Eye (tissue), 1 donor: ENCODE results near the gene HYCC1.

ENCODE experiments used
- DNase-seq: peaks from one replicate; pipeline ENCODE4 v3.0.0-alpha.2; 2015

HYCC1 gene

DNA sequence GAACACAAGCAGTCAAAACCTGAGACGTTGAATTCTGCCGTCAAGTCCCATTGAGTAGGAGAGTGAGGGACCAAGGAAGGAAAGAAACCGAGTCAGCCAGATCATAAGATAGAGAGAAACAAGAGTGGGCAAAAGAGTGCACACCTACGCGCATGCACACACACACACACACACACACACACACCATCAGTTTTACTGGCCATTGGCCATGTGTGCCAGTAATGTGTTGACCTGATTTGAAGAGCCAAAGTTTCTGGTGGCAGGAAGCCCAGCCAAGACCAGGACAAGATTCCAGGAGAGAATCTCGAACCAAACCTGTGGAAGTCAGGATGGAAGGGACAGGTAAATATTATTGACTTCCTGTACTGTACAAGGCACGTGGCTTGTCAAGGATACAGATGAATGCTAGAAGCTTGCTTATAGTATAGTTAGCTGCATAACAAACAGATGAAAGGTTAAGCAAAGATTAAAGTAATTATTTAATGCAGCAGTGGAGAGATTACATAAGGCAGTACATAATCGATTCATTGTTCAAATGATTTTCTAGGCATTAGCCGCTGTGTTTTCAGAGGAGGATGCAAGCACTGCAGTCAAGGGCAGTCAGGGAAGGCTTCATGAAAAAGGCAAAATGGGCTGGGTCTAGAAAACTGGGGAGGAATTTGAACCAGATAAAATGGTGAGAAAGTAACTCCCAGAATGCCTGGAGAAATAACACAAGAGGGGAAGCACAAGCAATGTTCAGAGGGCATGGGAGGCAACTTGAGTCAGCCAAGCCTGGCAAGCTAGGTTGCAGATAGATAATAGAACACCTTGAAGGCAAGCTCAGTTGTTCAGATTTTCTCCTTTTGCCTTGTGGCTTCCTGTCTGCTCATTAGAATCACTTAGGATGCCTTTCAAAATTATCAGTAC lies 2.7 kb upstream of the HYCC1 start:
- DNase-seq: no peak

DNA sequence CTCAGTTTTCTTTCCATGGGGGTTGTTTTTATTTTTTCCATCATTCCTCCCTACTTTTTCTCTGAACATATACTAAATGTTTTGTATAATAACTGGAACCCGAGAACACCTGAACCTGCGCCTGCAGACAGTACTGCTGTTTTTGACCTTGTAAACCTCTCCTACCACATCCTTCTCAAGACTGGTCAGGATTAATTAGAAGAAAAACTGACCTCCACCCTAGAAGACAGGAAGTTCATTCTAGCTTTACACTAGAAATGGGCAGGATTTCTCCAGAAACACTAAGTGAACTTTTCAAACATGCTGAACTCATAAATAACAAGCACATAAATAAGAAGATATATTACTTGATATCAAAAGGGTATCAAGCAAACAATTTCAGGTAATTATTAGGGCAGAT lies 751 bp upstream of the HYCC1 start:
- DNase-seq: no peak

DNA sequence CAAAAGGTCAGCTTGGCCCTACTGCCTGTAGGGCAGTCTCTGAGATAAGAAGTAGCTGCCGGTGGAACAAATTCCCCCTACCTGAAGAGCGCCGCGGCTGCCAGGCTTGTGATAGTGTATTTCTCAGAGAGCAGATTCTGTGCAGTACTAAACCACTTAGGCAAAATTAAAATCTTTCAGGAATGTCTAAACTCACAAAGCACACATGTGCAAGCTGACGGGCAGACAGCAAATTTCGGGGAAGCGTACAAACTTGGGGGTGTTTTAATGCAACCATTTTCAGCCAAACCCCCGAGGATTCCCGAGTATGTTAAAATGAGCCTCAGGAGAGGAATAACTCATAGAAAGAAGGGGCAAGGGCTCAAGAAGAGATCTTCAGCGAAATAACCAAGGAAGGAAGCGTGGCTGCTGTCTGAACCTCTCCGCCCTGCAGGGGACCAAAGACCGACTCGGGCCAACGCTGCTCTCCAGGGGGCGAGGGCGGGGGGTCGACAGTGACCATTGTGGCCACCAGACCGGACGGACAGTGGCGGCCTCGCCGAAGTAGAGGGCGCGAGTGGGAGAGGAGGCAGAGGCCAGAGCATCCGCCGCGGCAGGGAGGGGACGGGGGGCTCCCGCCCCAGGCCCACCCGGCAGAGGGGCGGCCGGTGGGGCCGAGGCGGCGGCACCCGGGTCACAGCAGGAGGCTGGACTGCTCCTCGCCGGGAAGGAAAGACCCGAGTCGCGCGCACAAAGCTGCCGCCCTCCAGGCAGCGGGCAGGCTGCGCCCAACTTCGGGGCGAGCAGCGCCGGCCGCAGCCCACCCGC lies 819 bp downstream of the HYCC1 start:
- peak; percentile 79 for DNase-seq

DNA sequence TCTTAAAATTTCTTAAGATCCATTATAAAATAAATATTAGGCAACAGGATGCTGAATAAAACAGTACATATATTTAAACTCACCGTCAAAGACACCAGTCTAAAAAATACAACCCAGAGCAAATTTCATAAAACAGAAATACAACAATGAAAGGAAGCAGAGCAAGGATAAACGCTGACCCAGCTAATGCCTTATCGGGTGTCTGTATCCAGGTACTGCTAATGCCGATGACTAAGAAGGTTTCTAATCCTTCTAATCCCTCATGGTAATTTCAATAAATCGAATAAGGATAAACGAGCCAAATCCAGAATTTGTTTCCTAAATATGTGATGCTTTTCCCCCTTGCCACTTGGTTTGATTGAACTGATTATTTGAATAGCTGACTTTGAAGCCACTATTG lies 1.7 kb downstream of the HYCC1 start:
- DNase-seq: no peak

DNA sequence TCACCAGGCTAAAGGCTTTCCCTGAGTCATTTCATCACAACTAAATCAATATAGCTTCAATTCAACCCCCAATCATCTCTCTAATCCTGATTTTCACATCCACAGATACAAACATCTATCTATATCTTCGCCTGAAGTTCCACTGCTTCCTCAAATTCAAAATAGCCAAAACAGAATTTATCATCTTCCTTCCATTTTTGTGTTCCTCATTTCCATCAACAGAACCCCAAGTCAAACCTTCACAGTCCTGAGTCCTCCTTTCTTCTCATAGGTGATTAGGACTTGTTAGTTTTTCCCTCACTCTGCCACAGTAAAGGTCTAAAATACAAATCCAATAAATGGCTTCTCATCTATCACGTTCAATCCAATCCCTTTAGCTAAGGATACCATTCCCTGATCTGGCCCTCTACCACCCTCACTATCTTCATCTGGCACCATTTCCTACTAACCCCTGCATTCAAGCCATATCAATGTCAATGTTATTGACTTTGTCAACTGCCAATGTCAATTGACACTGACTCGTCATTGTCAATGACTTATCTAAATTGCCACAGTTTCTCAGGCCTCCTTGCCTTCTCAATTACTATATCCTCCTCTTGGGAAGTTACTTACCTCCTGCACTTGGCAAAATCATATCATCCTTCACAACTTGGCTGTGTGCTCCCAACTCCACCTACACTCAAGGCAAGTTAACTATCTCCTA lies 2.6 kb downstream of the HYCC1 start:
- DNase-seq: no peak

DNA sequence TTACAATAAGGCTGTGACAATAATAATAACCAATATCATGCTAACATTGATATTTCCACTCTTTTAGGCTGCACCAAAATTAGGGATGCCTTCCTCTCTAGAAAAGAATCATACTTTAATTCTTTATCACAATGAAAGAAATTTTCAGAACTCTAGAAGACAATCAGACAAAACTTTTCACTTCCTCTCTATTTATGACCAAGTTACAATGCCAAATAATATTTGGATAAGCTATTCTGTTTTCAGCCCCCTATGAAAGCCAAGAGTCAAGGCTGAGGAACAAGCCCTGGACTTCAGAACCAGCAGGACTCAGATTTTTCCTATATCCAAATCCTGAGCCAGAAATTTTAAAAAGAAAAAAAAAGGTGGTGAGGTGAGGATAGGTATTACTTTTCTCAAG lies 4.6 kb downstream of the HYCC1 start:
- no peak for DNase-seq

DNA sequence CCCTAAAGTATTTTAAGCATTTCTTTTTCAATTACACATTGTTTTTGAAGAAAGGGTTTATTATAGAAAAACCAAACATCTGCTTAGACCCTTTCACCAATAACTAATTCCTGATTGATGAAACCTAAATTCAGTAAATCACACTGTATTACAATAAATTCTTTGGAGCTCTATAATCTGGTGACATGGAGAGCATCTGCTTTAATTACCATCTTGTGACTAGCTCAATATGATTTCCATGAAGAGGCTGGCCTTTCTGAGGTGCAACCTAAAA lies 9.7 kb downstream of the HYCC1 start:
- no peak for DNase-seq

DNA sequence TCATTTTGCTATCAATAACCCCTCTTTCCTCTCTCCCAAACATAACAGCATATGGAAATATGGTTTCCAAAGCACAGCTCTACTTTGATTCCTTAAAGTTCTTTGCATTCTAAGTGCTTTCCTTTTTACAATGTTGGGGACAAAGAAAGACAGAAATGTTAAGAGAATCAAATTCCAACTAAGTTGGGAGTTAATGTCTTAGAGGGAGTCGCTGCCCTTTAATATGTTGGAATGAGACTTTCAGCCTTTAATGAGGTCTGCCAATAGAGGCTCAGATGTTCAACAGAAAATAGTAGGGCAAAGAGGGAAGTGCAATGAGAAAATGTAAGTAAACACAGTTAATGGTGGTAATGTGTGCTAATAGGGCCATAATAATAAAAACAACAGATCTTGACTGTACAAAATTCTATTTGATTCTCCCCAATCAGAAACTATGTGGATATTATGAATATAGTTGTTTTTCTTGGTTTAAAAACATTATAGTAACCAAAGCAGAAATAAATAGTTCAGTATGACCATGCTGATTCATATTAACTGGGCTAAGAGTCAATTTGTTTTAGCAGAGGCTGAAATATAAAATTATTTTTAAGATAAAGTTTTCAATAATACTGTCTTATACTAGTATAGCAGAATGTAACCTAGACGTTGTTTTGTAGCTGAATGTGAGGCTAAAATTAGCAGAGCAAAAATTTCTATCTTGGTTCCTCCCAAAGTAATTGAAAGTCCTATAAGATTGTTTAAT lies 10.3 kb downstream of the HYCC1 start:
- no peak for DNase-seq

DNA sequence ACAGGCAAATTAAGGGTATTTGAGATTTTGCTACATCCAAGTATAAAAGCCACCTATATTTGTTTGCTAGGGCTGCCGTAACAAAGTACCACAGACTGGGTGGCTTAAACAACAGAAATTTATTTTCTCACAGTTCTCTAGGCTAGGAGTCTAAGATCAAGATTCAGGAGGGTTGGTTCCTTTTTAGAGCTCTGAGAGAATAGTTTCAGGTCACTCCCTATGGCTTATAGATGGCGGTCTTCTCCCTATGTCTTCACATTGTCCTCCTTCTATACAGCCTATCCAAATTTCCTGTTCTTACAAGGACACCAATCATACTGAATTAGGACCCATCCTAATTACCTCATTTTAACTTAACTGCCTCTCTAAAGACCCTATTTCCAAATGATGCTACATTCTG lies 11.2 kb downstream of the HYCC1 start:
- DNase-seq: no peak

DNA sequence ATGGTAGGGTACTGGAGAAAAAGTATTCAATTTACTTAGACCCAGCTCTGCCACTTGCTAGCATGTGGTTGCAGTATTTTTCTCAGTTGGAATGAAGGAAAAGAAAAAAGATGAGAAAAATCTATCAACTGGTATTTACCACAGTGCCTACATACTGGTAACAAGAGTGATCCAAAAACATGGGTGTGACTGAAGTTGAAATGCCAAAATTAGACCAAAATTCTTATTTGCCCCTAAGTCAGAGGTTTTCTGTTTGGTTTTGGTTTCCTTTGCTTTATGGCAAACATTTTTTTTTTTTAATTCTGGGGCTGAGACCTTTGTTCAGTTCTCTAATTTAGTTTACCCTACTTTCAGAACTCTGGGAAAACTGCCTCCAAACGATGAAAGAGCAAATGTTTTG lies 12.3 kb downstream of the HYCC1 start:
- no peak for DNase-seq

DNA sequence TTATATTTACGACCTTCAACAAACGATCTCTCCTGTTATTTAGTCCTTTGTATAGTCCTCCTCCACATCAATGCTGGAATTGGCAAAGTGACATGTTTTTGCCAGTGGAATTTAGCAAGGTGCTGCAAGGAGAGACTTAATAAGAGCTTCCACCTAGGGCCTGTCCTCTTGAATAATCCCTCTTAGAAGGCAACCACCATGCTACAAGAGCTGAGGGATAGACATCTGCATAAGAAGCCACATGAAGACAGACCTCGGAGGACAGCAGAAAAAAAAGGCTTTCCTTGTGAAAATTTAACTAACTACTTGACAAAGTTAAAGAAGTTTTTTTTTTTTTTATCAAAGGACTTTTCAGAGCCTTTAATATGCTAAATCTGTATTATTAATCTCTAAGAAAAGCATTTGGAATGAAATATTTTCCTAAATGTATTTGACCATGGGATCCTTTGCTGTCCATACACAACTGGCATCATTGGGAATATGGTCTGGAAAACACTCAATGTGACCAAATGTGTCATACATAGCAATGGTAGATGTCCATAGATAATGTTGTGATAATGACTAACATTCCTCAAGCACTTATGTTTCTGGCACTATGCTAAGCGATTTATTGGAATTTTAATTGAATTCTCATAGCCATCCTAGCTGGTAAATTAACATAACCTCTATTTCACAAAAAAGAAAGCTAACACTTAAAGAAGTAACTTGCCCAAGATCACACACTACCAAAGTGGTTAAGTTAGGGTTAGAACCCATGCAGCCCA lies 13.2 kb downstream of the HYCC1 start:
- no peak for DNase-seq

DNA sequence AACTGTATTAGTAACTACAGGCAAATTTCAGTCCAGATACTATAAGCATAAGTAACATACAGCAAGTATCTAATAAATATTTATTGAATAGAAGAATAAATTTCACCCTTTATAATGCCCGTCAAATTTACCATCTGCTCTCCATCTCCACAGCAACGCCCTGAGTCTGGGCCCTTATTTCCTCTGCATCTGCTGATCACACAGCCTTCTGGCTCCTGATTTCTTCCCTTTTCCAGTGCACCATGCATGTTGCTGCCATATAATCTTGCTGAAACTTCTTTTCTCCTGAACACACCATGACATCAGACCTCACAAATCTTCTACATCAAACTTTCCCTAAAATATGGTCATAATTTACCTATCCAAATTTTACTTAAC lies 15.4 kb downstream of the HYCC1 start:
- no peak for DNase-seq

DNA sequence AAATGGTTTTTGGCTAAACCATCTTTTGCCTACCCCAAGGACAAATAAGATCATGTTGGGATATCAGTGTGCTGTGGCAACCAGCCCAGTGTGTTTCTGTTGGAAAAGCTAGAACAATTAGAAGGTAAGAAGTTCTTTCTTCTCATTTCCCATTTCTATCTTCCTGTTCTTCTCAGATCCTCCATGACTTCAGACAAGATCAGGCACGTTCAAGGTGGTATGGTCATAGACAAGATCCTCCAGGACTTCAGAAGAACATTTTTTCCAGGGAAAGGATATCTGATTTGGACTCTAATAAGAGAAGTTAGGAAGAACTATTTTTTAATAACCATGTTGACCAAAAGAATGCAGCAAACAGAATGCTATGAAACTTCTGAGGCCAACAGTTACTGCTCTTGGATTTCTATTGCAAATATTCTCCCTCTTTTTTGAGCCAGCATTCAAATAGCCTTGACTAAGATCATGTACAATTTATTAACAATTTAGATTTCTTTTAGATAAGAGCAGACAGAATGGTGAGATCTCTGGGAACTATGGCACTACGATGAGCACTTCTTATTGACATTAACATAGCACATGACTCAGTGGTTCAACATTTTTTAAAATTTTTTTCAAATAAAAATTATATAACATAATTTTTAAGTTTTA lies 15.9 kb downstream of the HYCC1 start:
- no peak for DNase-seq

DNA sequence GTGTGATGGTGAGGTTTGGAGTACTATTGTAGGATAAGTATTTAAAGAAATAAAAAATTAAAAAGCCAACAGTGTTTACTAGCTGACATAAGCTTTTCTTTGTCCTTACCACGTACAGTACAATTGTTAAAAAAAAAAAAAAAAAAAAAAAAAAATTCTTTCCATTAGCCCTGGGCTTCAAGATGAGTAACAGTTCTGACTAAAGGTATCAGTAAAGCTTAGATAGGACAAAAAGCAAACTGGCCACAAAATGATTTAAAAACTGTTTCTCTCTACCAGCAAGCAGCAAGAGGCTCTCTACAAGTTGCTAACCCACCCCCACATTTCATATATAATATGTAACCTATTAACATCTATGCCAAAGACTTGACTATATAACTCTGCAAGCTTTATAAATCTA lies 17.5 kb downstream of the HYCC1 start:
- no peak for DNase-seq

DNA sequence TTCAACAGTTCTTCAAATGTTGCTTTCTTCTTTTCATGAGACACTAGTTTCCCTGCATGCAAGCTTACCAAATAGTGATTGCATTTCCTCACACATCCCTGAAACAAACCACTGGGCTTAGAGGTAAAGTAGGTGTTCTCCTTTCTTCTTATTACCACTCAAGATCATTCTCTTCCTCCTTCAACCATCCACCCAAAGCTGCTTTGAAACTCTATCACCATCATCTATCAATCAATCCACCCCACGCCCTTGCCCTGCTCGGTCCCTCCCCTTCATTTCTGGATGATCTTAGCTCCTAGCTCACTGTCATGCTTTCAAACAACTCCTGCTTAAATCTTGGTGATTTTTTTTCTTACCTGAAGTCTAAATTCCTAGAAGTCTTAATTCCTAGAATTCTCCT lies 18.9 kb downstream of the HYCC1 start:
- DNase-seq: no peak

DNA sequence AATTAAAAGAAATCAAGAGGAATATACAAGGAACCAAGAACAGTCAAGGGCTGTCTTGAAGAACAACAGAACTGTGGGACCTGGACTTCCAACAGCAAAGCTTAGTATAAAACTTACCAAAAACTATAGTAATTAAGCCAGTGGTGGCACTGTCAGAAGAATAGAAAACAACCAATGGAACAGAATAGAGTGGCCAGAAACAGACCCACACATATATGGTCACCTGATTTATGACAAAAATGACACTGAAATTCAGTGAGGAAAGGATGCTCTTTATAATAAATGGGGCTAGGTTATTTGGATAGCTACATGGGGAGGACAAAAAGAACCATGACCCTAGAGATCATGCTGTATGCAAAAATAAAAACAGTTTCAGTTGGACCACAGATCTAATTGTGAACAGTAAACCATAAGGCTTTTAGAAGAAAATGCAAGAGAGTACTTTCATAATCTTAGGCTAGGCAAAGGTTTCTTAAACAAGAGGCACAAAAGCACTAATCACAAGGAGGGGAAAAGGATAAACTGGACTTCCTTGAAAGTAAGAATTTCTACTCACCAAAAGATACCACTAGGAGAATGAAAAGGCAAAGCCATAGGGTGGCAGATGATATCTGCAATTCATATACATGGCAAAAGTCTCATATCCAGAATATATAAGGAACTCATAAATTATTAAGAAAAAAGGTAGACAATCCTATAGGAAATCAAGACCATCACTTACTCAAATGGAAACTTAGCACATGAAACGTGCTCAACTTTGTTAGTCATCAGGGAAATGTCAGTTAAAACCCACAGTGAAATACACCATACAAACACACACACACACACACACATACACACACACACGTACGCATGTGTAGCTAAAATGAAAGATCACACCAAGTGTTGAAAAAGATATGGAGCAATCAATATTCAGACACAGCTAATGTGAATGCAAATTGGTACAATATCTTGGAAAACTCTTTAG lies 20.8 kb downstream of the HYCC1 start:
- DNase-seq: no peak

DNA sequence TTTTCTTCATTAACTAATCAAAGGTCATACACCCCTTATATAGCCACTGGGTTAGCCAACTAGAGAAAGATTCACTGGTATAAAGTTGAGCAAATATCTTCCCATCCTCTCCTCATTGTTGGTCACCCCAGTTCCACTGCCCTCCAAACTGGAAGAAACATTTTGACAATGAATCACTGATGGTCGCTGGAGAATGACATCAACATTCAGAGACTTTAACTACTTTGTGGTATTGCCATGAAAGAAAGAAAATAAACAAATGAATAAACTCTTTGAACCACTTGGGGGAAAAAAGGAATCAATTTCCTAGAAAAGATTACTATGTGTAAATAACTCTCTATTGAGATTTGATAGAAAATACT lies 23.4 kb downstream of the HYCC1 start:
- DNase-seq: no peak

DNA sequence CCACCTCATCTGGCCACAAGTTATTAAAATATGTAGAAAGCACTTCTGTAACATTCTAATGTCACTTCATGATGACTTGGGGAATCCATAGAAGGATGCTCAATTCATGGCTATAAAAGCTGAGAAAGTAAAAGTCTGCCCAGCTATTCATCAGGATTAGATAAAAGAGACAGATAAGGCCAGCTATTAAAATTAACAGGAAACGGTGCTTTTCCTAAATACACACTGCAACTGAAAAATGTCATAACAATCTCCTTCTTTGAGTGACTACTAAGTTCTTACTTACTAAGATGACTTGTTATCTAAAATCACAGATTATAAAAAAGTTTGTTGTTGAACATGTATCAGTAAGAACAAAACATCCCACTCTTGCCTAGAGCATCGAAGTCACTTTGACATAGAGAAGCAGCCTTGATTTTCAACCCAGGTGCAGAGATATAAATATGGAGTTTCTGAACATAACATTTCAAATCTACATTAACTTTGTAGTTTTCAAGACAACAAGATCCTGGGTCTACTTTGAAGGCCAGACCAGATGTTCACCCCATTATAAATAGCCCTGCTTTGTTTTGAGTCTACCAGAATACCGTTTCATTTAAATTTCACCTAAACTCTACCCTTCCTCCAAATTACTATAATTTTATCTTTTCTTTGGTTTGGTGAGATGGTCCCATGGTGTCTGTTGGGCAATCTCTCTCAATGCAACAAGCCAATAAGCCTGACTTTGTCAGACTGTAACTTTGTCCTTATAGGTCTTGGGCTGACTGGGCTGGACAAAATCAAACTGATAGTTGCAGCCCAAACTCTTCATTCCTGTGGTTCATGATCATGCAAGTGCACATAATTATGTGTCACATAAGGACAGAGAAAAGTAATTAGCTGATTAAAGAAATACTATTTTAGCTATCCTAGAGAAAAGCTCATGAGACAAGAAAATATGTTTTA lies 24.0 kb downstream of the HYCC1 start:
- no peak for DNase-seq

DNA sequence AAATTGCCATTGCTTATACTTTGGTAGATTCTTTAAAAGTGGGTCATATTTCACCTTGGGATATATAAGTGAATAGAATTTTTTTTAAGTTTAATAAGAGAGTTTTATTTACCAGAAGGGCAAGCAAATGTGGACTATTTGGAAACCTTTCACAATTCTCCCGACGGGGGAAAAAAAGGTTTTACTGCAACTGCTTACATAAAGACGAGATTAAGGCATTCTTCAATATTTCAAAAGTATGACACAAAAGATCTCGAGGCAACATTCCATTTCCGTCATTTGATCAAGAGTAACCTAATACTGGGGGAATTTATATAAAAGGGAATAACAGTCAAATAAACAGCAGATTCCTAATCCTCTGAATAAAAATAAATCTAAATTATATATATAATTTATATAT lies 28.5 kb downstream of the HYCC1 start:
- DNase-seq: no peak
